NCI-H1436 treated with DMSO at 0.1 percent for 48 hours (cell line): Measurements from ENCODE around the gene SLC25A20.
"Not testable (repeated sequence)": the region's sequence is repeated elsewhere in the genome, so short reads cannot be mapped to it uniquely, and the experiment has no call there.

Experiments used
- DNase-seq: peaks from one replicate; lab custom pipeline; 2025; lab: John Stamatoyannopoulos, UW

The SLC25A20 gene

DNA sequence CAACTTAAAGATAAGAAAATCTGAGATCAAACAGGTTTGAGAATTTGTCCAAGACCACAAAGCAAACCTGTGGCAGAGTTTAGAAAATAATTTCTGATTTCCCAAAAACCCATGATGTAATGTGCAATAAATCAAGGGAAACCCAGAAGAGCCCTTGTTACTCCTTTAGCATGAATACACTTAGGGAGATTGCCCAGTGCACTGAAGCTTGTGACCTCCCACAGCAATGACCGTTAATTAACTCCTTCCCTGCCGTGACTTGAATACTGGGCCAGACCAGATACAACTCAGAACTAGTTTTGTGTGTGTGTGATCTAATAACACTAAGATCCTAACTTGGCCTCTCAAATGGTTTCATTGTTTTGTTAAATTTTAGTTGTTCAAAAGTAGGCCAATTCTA is 53.5 kb downstream of the SLC25A20 start:
- DNase-seq = no peak

DNA sequence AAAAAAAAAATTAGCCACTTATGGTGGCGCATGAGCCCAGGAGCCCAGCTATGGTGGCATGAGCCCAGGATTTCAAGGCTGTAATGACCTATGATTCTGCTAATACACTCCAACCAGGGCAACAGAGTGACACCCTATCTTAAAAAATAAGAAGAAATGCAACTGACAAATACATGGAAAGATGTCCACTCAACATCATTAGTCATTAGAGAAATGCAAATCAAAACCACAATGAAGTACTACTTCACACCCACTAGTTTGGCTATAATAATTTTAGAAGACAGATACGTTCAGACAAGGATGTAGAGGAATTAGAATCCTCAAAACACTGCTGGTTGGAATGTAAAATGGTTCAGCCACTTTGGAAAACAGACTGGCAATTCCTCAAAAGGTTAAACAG is 61.5 kb downstream of the SLC25A20 start:
- DNase-seq = no peak

- no peak for DNase-seq
Observed at GRCh38 chr3:48835650-48836366, 62.9 kb downstream of the SLC25A20 start.

GRCh38 chr3:48832684-48833083 is 66.0 kb downstream of the SLC25A20 start:
- DNase-seq = no peak

DNA sequence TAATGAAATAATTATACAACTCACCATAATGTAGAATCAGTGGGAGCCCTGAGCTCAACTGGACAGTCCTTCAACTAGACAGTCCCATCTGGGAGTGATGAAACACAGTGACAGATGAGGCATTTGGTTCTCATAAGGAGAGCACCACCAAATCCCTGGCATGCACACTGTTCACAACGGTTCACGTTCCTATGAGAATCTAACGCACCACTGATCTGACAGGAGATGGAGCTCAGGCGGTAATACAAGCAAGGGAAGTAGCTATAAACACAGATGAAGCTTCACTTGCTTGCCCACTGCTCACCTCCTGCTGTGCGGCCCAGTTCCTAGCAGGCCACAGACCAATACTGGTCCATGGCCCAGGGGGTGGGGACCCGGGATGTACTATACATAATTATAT is 68.0 kb downstream of the SLC25A20 start:
- DNase-seq = no peak

GRCh38 chr3:48829525-48829924 is 69.2 kb downstream of the SLC25A20 start:
- DNase-seq = not testable (repeated sequence)

GRCh38 chr3:48827874-48828273 is 70.8 kb downstream of the SLC25A20 start:
- not testable (repeated sequence) for DNase-seq

- no peak for DNase-seq
Observed at GRCh38 chr3:48826451-48826850, 72.2 kb downstream of the SLC25A20 start.

DNA sequence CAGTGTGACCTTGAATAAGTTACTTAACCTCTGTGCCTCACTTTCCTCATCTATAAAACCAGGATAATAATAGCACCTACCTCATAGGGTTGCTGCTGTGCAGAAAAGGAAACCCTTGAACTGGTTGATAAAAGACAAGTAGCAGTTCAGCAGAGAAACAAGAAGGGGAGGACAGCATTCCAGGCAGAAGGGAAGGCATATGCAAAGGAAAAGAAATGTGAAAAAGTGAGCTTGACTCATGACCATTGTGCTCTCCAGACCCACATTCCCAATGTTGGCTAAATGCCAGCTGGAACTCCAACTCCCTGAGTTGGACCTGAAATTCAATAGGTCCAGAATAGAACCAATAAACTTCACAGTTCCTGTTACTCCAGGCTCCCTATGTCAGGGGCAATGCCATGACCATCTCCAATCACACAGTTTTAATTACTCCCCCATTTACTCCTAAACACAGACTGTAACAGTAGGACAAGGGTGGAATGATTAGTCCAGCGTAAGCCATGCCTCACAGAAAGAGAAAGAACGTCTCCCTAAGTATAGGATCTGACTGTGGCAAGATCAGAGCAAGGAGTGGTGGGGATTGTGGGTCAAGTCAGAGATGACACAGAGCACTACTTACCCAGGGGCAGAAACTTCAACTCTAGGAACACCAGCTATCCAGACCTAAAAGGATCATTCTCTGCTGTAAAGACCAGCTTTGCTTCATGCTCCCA is 77.9 kb downstream of the SLC25A20 start:
- no peak for DNase-seq

- no peak for DNase-seq
Observed at GRCh38 chr3:48819234-48820221, 79.2 kb downstream of the SLC25A20 start.

GRCh38 chr3:48811524-48811923 is 87.2 kb downstream of the SLC25A20 start:
- no peak for DNase-seq
